Mucosa of gallbladder (tissue), 1 donor: ENCODE results near the gene ASCC2. TPM values are rescaled to one million over a fixed set of nuclear protein-coding genes. Genes with fewer than 3 reads are reported as not detected.
"Not testable (repeated sequence)": the region's sequence is repeated elsewhere in the genome, so short reads cannot be mapped to it uniquely, and the experiment has no call there.

Experiments
- DNase-seq: peaks from one replicate; pipeline ENCODE4 v3.0.0-alpha.2; 2020; ENCODE audit warnings: low spot score
- total RNA-seq: library from RNA; stranded (reverse); gene quantifications from one replicate; pipeline ENCODE4 v1.2.1, GENCODE V29; 2021
- donor health status: DM: no; HTN: no; CAD: no.

Gene ASCC2
- total RNA-seq, 1 donor from 2014 or later, result 60.7 TPM

GRCh38 chr22:29755889-29756288, 82.2 kb downstream of the ASCC2 start:
- DNase-seq, result no peak

GRCh38 chr22:29754658-29755395, 83.2 kb downstream of the ASCC2 start:
- not testable (repeated sequence) for DNase-seq

GRCh38 chr22:29753808-29754657, 84.0 kb downstream of the ASCC2 start:
- DNase-seq, result no peak

- DNase-seq, result no peak
Measured at GRCh38 chr22:29751669-29752068, 86.4 kb downstream of the ASCC2 start.

- no peak for DNase-seq
Measured at GRCh38 chr22:29750559-29751538, 87.2 kb downstream of the ASCC2 start.

GRCh38 chr22:29750029-29750428, 88.0 kb downstream of the ASCC2 start:
- DNase-seq, result no peak

- no peak for DNase-seq
Measured at GRCh38 chr22:29748248-29748893, 89.7 kb downstream of the ASCC2 start.

- DNase-seq, result no peak
Measured at GRCh38 chr22:29747832-29748231, 90.2 kb downstream of the ASCC2 start.

- no peak for DNase-seq
Measured at GRCh38 chr22:29744902-29745301, 93.2 kb downstream of the ASCC2 start.

- DNase-seq, result no peak
Measured at GRCh38 chr22:29742326-29742725, 95.7 kb downstream of the ASCC2 start.

GRCh38 chr22:29741926-29742325, 96.1 kb downstream of the ASCC2 start:
- no peak for DNase-seq

- DNase-seq, result no peak
Measured at GRCh38 chr22:29740216-29740615, 97.9 kb downstream of the ASCC2 start.

GRCh38 chr22:29739346-29739875, 98.7 kb downstream of the ASCC2 start:
- DNase-seq, result no peak

Other genes with a start within 250 kb of the ASCC2 start
- 36.2 TPM for gene NF2, start 234.6 kb downstream of the ASCC2 start, total RNA-seq
- not detected for gene CABP7, start 118.3 kb downstream of the ASCC2 start, total RNA-seq
- gene ZMAT5, start 71.3 kb downstream of the ASCC2 start, total RNA-seq, result 18.7 TPM
- gene UQCR10, start 70.9 kb downstream of the ASCC2 start, total RNA-seq, result 106 TPM
- gene MTMR3, start 44.9 kb upstream of the ASCC2 start, total RNA-seq, result 50.7 TPM
- gene HORMAD2, start 242.2 kb upstream of the ASCC2 start, total RNA-seq, result not detected